ENCODE results near the gene SMIM35.

Gene SMIM35

DNA sequence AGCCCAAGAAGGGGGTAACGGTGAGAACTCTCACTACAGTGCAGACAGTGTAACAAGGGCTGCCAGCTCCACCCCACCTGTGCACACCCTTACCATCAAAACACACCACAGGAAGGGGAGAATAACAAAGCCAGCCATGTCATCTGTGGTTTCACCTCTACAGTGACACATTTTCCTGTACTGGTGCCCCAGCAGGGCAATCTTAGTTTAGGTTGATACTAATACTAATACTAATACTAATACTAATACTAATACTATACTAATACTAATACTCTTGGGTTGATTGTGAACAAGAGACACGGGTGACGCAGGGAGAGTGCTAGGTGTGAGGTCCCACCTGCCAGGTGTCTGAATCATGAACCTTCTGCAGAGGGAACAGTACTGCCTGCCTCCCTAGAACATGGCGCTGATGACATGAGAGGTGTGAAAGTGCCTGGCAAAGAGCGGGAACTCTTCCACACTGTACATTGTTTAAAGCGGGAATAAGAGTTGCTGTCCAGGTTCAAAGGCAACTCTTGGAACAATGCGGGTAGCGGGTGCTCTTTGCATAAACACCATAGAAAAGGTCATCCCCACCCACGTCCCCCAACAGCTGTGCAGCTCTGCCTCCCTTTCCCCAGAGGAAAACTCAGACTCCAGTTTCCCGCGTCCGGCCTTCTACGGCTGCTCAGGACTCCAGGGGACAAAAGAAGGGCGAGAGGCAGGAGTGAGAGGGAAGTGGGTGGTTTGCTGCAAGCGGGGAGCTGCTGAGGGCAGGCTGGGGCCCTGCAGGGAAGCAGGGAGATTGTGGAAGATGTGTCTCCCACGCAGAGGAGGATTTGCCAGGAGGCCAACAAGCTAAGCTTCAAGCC is 34.9 kb downstream of the SMIM35 start:
- no peak for DNase-seq (ENCODE audit: low read depth)
- TF ChIP-seq CTCF (conservative IDR thresholded peaks at IDR 0.05; ENCODE audit: low read length), result no peak
- H3K4me3 ChIP-seq (ENCODE audit: low read length), result no peak overlapping the region

GRCh38 chr11:118051136-118051610 is 35.6 kb downstream of the SMIM35 start:
- no peak for DNase-seq (ENCODE audit: low read depth)
- no peak for TF ChIP-seq CTCF (conservative IDR thresholded peaks at IDR 0.05; ENCODE audit: low read length)
- no peak overlapping the region for H3K4me3 ChIP-seq (ENCODE audit: low read length)

DNA sequence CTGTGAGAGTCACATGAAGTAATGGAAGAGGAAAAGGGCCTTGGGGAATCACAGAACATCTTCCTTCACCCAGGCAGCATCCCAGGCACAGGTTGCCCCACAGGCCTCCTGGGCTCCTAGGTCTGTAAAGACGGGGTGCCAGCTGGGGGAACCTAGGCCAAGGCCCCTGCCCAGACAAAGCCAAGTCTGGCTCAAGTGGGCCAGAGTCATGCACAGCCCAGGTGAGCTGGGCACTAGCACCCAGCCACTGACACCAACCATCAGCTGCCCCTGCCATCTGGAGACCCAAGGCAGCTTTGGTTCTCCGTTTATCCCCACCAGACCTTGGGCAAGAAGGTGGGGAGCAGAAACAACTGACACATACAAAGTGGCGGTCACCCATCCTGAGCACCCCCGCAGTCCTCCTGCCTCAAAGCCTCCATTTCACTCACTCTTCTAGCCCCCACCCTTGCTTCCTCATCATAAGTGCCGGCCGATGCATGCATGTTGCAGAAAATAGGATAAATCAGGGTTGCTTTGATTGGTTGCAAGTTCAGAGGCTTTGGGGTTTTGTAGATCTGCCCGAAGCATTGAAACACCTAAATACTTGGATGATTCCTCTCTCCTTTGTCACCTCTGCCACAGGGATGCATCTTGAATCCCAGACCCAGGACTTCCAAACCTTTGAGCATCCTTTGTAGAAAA is 36.4 kb downstream of the SMIM35 start:
- no peak for TF ChIP-seq CTCF (conservative IDR thresholded peaks at IDR 0.05; ENCODE audit: low read length)
- DNase-seq (ENCODE audit: low read depth), result no peak
- no peak overlapping the region for H3K4me3 ChIP-seq (ENCODE audit: low read length)

DNA sequence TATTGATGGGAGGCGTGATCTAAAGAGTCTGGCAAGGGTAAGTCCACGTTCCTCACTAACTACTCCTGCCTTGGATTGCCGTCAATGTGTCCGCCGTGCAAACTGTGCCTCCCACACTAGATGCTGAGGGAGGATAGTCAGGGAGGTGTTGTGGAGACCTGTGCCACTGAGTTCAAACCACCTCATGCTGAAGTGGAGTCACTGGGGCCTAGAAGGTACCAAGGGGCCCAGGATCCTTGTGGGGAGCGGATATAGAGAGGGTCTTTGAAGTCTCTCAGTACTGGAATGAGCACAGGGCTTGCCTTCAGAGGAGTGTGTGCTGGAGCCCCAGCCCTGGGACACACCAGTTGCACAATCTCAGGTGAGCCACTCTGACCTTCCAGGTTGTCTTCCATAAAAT is 37.0 kb downstream of the SMIM35 start:
- TF ChIP-seq CTCF (conservative IDR thresholded peaks at IDR 0.05; ENCODE audit: low read length), result no peak
- no peak overlapping the region for H3K4me3 ChIP-seq (ENCODE audit: low read length)
- DNase-seq (ENCODE audit: low read depth), result no peak

DNA sequence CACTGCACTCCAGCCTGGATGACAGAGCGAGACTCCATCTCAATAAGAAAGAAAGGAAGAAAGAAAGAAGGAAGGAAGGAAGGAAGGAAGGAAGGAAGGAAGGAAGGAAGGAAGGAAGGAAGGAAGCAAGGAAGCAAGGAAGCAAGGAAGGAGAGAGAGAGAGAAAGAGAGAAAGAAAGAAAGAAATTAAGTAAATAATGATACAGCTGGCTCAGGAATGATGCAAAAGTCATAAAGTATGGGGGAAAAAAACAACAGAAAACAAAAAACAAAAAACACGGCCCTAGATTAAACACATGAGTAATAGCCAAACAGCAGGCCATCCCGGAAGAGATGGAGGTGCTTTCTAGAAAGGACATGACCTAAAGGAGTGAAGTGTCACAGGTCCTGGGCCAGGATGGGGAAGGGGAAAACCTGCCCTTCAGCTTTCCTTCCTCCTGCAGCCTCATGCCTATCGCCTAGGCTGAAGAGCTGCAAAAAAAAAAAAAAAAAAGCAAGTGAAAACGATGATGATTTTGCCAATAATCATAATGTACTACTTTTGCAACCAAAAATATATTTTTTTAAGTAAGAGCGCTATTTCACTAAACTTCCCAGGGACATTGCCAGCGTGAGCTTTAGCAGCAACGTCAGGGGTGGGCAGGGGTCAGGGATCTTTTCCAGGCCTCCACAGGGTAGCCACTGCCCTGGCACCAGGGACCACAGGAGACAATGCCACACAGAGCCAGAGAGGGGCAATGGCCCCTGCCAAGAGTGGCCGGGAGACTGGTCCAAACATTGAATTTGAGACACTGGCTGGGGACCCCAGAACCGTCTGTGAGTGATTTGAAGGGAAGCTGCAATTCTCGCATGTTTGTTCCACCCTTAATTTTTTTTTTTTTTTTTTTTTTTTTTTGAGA is 38.0 kb downstream of the SMIM35 start:
- no peak for DNase-seq (ENCODE audit: low read depth)
- TF ChIP-seq CTCF (conservative IDR thresholded peaks at IDR 0.05; ENCODE audit: low read length), result no peak
- H3K4me3 ChIP-seq (ENCODE audit: low read length), result no peak overlapping the region

GRCh38 chr11:118047749-118048148 is 39.0 kb downstream of the SMIM35 start:
- no peak overlapping the region for H3K4me3 ChIP-seq (ENCODE audit: low read length)
- DNase-seq (ENCODE audit: low read depth), result no peak
- no peak for TF ChIP-seq CTCF (conservative IDR thresholded peaks at IDR 0.05; ENCODE audit: low read length)
